ENCODE measurements around the gene ARHGEF40.

The ARHGEF40 gene

DNA sequence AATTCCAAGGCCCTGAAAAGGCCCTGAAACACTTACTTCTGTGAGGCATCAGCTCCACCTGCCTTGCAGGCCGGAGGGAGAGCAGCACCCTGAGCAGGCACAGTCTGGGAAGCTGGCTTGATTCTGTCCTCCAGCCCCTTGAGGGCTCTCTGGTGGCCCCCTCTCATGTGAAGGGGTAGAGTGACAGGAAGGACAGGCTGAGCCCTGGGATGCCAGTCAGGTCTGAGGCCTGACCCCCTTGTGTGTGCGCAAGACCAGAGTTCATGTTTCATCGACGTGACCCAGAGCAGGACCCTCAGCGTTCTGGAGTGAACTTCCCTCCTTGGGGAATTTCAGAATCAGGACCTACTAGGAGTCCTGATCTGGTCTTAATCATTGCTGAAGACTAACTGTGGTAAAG, 11.2 kb upstream of the ARHGEF40 start:
- no peak for DNase-seq (ENCODE audit: low read depth in 1 of 2, low spot score in 1 of 2)

DNA sequence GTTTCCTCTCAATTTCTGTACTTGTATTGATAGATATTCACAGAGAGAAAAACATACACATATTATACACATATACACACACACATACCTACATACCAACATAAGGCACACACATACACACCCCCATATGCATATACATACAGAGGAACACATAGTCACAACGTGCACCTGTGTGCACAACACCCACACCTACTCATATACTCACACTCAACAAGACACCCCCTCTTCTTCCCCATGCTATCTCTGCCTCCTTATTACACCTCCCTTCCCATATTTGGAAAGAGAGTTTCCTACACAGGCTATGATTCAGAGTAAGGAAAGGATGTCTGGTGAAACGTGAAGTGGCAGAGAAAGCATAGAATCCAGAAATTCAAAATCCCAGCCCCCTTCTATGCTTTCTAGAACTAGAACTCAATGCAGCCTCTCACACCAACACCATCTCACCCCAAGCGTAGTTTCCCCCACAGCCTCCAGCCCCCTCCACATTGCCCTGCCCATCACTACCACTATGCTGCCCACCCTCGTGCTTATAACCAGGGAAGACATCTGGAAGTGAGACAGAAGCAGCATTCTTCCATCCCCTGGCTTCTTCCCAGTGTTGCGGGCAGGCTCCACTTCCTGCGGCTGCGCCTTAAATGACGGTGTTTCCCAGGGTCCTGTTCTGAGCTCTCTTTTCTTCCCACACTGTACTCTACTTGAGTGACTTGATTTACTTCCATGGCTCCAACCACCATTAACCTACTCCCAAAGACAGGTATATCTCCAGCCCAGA, 10.1 kb upstream of the ARHGEF40 start:
- no peak for DNase-seq (ENCODE audit: low read depth in 1 of 2, low spot score in 1 of 2)

DNA sequence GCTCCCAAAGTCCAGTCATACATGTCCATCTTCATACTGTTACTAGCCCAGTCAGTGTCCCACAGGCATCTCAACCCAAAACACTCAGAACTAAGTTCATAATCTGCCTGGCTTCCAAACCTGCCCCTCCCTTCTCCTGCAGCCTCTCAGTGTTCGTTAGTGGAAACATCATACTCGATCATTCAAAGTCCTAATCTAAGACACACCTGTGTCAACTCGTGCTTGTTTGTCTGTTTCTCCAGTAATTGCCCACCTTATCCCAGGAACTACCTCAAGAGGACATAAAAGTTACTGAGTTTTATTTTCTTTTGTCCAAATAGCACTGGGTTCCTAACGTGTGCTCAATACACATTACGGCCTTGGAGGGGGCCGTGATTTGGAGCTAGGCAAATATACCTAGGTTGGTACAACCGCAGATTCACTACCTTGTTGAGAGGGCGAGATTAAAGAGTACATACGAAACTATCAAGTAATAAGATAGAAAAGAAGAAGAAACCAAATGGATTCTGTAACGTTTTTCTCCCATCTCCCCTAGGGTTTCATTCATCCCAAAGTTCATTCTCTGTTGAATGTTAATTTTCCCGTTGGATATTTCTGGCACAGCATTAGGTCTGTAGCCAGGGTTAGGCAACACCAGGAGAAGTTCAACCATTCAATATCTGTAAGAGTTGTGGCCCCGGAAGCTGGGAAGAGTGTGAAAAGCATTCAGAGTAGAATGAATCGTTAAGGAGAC, 9.3 kb upstream of the ARHGEF40 start:
- DNase-seq (ENCODE audit: low read depth in 1 of 2, low spot score in 1 of 2): no peak

GRCh38 chr14:21061347-21061668, 8.8 kb upstream of the ARHGEF40 start:
- DNase-seq (ENCODE audit: low read depth in 1 of 2, low spot score in 1 of 2): no peak

GRCh38 chr14:21063479-21063878, 6.6 kb upstream of the ARHGEF40 start:
- DNase-seq (ENCODE audit: low read depth in 1 of 2, low spot score in 1 of 2): no peak

DNA sequence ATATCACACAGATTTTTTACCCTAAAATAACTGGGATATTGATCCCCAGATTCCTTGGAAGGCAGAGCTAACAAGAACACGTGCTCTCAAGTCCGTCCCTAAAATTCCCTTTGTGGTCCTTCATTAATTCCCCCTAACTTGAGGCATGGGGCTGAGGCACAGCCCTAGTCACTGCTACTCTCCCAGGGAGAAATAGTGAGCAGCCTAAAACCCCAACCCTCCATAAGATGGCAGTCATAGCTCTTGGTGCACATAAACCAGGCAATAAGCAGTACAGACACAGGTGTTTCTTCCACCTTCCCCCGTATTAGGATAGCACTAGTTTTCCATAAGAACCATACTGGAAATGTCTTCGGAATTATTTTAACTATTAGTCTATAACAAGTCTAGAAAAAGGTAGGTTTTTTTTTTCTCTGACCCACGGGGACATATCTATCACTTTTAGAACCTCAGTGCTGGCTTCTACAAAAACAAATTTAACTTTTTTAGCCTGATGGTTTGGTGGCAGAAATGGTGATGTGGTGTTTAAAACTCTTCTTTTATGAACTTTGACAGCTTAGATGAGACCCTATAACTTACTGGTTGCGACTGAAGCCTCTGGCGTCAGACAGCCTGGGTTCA, 3.1 kb upstream of the ARHGEF40 start:
- no peak for DNase-seq (ENCODE audit: low read depth in 1 of 2, low spot score in 1 of 2)

DNA sequence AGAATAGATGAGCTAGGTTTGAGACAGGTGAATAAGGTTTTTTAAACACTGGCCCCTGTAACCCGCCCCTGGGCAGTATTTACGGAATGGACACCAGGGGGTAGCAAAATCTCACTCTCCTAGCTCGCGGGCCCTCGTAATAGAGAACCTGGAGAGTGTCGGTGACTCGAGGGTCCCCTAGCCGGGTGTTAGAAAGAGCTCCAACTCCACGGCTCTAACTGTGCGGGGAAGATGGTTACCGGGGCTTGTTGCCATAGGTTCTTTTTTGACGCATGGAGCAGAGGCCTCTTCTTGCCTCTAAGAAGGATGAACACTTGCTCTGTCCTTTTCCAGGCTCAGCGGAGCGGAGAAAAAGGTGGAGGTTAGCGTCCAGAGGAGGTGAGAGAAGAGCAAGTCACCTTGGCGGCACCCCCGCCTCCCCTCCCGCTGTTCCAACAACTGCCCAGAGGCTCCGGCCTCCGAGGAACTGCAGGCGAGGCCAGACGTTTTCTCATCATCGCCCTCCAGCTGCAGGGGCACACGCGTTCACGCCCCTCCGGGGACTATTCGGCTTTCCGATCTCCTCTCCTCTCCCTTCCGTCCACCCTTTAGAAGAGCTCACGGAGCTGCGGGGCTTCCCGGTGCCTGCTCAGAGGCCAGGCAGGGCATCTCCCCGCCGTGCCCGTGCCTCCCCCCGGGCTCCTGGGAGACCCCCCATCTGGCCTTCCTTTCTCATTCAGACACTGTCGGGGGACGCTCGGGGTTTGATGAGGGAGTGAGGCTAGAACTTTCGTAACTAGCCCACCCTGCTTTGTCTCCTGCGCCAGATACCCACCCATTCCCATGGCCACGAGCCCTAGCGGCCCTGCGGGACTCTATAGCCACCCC, 1.4 kb upstream of the ARHGEF40 start:
- DNase-seq (ENCODE audit: low read depth in 1 of 2, low spot score in 1 of 2): no peak

- no peak for DNase-seq (ENCODE audit: low read depth in 1 of 2, low spot score in 1 of 2)
Observed at GRCh38 chr14:21069388-21070082, 569 bp upstream of the ARHGEF40 start.

DNA sequence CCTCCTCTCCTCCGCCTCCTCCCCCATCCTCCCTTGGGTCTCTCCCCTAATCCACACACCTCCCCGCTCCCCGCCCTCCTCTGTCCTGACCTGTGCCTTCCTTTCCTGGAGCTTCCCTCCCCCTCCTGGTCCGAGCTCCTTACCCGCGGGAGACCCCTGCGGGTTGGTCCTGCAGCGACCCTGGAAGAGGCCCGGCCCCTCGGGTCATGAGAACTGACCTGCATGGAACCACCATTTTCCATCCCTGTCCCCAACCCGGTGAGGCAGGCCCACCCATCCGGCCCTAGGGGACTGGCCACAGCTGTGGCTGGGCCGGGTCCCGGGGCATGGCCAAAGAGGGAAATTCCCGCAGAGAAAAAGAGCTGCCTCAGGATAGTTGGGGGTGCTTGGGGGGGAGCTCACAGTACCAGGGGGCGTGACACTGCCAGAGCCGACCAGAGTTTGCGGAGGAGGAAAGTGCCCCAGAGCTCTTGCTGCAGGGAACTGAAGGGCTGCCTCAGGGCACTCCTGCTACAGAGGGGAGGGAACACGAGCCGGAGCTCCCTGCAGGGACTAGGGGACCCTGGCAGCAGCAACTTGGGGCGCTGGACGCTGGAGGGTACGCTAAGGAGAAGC, 613 bp downstream of the ARHGEF40 start:
- no peak for DNase-seq (ENCODE audit: low read depth in 1 of 2, low spot score in 1 of 2)

DNA sequence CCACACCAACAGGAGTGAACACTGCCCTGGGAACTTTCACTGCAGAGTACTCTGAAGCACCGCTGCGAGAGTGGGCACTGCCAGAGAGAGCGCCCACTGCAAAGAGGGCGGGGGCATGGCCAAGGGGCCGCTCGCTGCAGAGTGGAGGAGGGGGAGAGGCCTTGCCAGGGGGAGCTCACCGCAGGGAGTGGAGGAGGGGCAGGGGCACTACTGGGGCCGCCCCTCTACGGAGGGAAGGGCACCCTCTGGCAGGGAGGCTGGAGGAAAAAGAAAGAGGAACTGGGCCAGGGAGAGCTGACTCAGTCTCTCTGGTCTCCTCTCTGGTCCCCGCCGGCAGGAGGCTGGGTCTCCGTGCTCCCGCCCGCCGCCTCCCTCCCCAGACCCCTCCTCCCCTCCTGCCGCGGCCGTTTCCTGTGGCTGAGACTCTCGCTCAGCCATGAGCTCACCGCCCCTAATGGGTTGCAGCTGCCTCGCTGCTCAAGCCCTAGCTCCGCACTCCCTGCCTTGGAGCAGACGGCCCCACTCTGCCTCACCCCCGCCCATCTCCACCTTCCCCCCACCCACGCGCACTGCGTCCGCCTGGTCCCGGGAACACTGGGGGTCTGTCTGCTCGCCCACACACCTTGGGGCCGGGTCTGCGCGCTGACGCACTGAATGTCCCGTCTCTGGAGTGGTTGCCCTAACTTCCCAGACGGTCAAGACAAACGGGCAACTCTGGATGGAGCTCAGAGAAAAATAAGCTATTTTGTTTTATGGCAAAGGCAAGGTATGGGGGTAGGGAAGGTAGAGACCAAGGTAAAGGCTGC, 1.3 kb downstream of the ARHGEF40 start:
- no peak for DNase-seq (ENCODE audit: low read depth in 1 of 2, low spot score in 1 of 2)

GRCh38 chr14:21072031-21072473, 1.9 kb downstream of the ARHGEF40 start:
- no peak for DNase-seq (ENCODE audit: low read depth in 1 of 2, low spot score in 1 of 2)

DNA sequence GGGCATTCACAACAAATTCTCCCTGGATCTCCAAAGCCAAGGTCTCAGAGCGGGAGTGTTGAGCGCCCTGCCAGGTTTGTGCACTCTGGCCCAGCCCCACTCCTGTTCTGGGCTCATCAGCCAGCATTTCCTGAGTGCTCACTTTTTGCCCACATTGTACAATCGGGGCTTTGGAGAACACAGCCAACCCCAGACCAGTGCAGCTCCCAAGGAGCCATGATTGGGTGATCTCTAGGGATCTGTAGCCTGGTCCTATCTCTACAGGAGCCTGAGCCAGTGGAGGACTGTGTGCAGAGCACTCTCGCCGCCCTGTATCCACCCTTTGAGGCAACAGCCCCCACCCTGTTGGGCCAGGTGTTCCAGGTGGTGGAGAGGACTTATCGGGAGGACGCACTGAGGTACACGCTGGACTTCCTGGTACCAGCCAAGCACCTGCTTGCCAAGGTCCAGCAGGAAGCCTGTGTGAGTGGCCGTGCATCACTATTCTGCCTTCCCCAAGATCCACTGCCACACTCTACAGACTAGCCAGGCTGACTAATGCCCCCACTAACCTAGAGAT, 2.8 kb downstream of the ARHGEF40 start:
- DNase-seq (ENCODE audit: low read depth in 1 of 2, low spot score in 1 of 2): no peak

DNA sequence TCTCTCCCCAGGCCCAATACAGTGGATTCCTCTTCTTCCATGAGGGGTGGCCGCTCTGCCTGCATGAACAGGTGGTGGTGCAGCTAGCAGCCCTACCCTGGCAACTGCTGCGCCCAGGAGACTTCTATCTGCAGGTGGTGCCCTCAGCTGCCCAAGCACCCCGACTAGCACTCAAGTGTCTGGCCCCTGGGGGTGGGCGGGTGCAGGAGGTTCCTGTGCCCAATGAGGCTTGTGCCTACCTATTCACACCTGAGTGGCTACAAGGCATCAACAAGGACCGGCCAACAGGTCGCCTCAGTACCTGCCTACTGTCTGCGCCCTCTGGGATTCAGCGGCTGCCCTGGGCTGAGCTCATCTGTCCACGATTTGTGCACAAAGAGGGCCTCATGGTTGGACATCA, 3.8 kb downstream of the ARHGEF40 start:
- no peak for DNase-seq (ENCODE audit: low read depth in 1 of 2, low spot score in 1 of 2)

DNA sequence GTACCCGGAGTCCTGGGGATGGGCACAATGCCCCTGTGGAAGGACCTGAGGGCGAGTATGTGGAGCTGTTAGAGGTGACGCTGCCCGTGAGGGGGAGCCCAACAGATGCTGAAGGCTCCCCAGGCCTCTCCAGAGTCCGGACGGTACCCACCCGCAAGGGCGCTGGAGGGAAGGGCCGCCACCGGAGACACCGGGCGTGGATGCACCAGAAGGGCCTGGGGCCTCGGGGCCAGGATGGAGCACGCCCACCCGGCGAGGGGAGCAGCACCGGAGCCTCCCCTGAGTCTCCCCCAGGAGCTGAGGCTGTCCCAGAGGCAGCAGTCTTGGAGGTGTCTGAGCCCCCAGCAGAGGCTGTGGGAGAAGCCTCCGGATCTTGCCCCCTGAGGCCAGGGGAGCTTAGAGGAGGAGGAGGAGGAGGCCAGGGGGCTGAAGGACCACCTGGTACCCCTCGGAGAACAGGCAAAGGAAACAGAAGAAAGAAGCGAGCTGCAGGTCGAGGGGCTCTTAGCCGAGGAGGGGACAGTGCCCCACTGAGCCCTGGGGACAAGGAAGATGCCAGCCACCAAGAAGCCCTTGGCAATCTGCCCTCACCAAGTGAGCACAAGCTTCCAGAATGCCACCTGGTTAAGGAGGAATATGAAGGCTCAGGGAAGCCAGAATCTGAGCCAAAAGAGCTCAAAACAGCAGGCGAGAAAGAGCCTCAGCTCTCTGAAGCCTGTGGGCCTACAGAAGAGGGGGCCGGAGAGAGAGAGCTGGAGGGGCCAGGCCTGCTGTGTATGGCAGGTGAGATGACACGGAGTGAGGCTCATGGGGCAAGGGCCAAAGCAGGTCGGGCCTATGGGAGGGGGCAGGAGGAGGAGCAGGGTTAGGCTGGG, 4.5 kb downstream of the ARHGEF40 start:
- no peak for DNase-seq (ENCODE audit: low read depth in 1 of 2, low spot score in 1 of 2)

DNA sequence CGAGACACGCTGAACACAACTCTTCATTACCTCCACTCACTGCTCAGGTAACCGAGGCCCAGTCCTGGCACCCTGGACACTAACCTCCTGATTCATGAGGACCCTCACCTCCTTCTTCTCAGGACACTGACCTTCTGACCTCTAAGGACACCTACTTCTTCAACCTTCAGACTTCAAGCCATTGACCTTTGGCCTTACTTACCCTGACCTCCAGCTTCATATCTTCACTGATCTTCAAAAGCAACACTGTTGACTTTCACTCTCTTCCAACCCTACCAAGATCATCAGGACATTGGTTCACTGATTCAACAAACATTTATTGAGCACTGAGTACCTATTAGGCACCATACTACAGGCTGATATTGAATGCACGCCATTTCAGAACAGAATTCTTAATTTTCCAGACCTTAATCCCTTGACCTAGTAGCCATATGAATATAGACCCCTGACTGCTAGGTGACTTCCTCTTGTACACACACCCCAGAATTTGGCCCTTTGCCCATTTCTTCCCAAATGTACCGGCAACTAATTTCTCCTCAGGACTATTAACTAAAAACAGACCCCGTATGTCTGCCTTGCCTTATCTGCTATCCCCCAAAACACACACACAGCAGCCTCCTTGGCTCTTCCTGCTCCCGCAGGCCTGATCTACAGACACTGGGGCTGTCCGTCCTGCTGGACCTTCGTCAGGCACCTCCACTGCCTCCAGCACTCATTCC, 5.8 kb downstream of the ARHGEF40 start:
- no peak for DNase-seq (ENCODE audit: low read depth in 1 of 2, low spot score in 1 of 2)

GRCh38 chr14:21077672-21078071, 7.6 kb downstream of the ARHGEF40 start:
- no peak for DNase-seq (ENCODE audit: low read depth in 1 of 2, low spot score in 1 of 2)

GRCh38 chr14:21078287-21078686, 8.2 kb downstream of the ARHGEF40 start:
- no peak for DNase-seq (ENCODE audit: low read depth in 1 of 2, low spot score in 1 of 2)

DNA sequence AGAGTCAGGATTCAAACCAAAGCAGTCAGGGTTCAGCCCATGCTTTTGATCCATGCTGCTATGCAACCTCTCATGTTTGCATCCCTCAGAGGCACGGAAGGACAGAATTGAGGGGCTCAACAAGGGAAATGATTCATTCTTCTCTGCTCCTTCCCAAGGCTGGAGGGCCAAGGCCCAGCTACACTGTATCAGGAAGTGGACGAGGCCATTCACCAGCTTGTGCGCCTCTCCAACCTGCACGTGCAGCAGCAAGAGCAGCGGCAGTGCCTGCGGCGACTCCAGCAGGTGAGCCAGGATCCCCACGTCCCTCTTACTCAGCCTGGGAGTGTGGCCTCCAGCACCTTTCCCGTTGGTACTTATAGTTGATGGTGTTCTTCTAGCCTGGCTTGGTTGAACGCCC, 8.6 kb downstream of the ARHGEF40 start:
- DNase-seq (ENCODE audit: low read depth in 1 of 2, low spot score in 1 of 2): no peak
